Stomach (tissue), 9 donors: ENCODE data around the gene PDE3A. TPM values are rescaled to one million over a fixed set of nuclear protein-coding genes. Genes with fewer than 3 reads are reported as not detected.

ENCODE experiments used
- DNase-seq, 2 donors: peaks; one replicate each; pipeline versions ENCODE4 v3.0.0 to v3.0.0-alpha.2; 2013 to 2019
- H3K27ac ChIP-seq, 5 donors: fragments of 200-600 bp in 4 of 5; sonication (generic) in 4 of 5; one replicate each; pipeline ENCODE4 v1.5.1; 2013 to 2019; ENCODE audit warnings: mild to moderate bottlenecking in 1 of 5, moderate library complexity in 1 of 5
- H3K27me3 ChIP-seq, 3 donors: fragments of 200-600 bp; sonication (generic); one replicate each; pipeline ENCODE4 v1.5.1; 2017 to 2019; ENCODE audit warnings: mixed run types in 1 of 3
- H3K36me3 ChIP-seq, 4 donors: fragments of 200-600 bp; sonication (generic); 1 replicate in 3 of 4; 2 replicates in 1 of 4; pipeline ENCODE4 v1.5.1; 2016 to 2019
- H3K4me1 ChIP-seq, 4 donors: fragments of 200-600 bp; sonication (generic); one replicate each; pipeline ENCODE4 v1.5.1; 2016 to 2019
- H3K4me3 ChIP-seq, 4 donors: fragments of 200-600 bp; sonication (generic) in 3 of 4; one replicate each; pipeline ENCODE4 v1.5.1; 2016 to 2019; ENCODE audit warnings: mild to moderate bottlenecking in 1 of 4
- H3K9me3 ChIP-seq, 4 donors: fragments of 200-600 bp; sonication (generic); one replicate each; pipeline ENCODE4 v1.5.1; 2016 to 2019
- EP300 ChIP-seq: sonication (generic); formaldehyde crosslinking; IDR thresholded peaks from one replicate; pipeline ENCODE4 v1.6.1; 2017; ENCODE audit warnings: antibody characterized with exemption
- POLR2A ChIP-seq, 4 donors: fragments of 450-650 bp; IDR thresholded peaks; one replicate each; pipeline ENCODE4 v1.6.1; 2016; ENCODE audit warnings: antibody characterized with exemption in 4 of 4, control low read depth in 2 of 4, mild to moderate bottlenecking in 1 of 4, moderate library complexity in 1 of 4
- POLR2AphosphoS5 ChIP-seq, 3 donors: sonication (generic); formaldehyde crosslinking; IDR thresholded peaks; one replicate each; pipeline ENCODE4 v1.6.1; 2016; ENCODE audit warnings: antibody characterized with exemption in 3 of 3
- WGBS, 5 donors: extraction: QIAGEN DNeasy Blood & Tissue Kit in 3 of 5; methylation state at CpG; one replicate each; pipeline versions ENCODE4 v1.1.5 to v1.1.7; 2013 to 2018; 5-methylcytosine and 5-hydroxymethylcytosine counted together
- intact Hi-C: fragments of 100-400 bp; cut with DNase I; formaldehyde crosslinking; loops from one replicate; pipeline ENCODE4 v1.15.1; 2023; ENCODE audit warnings: low total_unique reads
- polyA plus RNA-seq, 3 donors: library from polyadenylated mRNA; stranded (reverse); fragments of 200-250 nt; gene quantifications; one replicate each; pipeline ENCODE4 v1.2.3, GENCODE V29; 2013
- total RNA-seq, 5 donors: library from RNA; depleted of rRNA; stranded (reverse); fragments of >200 nt; gene quantifications; one replicate each; pipeline versions ENCODE4 v1.1.0 to v1.2.3, GENCODE V29; 2014 to 2016
- TF ChIP-seq, protein P1 (sequence below), 7 experiments: fragments of 450-650 bp in 4 of 7; fragments of 200-600 bp in 3 of 7; sonication (generic) in 3 of 7; IDR thresholded peaks; one replicate each; pipeline ENCODE4 v1.5.1; 2016 to 2019; ENCODE audit warnings: antibody characterized with exemption in 7 of 7, control low read depth in 2 of 7, mild to moderate bottlenecking in 1 of 7
- donor health status: healthy with polysubstance abuse.
- donor health status: Bipolar disorder and iron deficiency.
- donor health status: healthy.

Gene PDE3A
- total and polyA plus RNA-seq, 8 donors, result 0.19 to 50.9 (median 12.0) TPM

GRCh38 chr12:20443792-20444191, 75.5 kb downstream of the PDE3A start:
- H3K4me1 ChIP-seq, result peaks cover 0 to 24% (median 0%) of the 10 kb centered on the region in 4 donors
- no peaks in the 10 kb centered on the region for H3K27me3 ChIP-seq
- intact Hi-C loops, result no loop called here
- H3K36me3 ChIP-seq, result no peaks in the 10 kb centered on the region
- TF ChIP-seq POLR2A (IDR thresholded peaks at IDR 0.05) (no peak), POLR2AphosphoS5 (IDR thresholded peaks at IDR 0.05) (no peak)
- no peak overlapping the region for H3K27ac ChIP-seq
- no peak for DNase-seq
- H3K4me3 ChIP-seq, result no peak overlapping the region
- WGBS, 5 donors, result 33 to 46% (median 38%) methylated on average over 2 of the region's 2 CpGs
- no peaks in the 10 kb centered on the region for H3K9me3 ChIP-seq

GRCh38 chr12:20444595-20445170, 76.3 kb downstream of the PDE3A start:
- H3K4me3 ChIP-seq, result no peak overlapping the region
- whole genome bisulfite sequencing, 5 donors, result 73 to 84% (median 81%) methylated on average over 6 of the region's 6 CpGs
- peaks cover 0 to 21% (median 0%) of the 10 kb centered on the region in 4 donors for H3K4me1 ChIP-seq
- DNase-seq, result no peak
- no peaks in the 10 kb centered on the region for H3K27me3 ChIP-seq
- no peak for TF ChIP-seq POLR2A (IDR thresholded peaks at IDR 0.05)
- TF ChIP-seq EP300, result no peak
- TF ChIP-seq POLR2AphosphoS5 (IDR thresholded peaks at IDR 0.05), result no peak
- TF ChIP-seq, protein P1, sequence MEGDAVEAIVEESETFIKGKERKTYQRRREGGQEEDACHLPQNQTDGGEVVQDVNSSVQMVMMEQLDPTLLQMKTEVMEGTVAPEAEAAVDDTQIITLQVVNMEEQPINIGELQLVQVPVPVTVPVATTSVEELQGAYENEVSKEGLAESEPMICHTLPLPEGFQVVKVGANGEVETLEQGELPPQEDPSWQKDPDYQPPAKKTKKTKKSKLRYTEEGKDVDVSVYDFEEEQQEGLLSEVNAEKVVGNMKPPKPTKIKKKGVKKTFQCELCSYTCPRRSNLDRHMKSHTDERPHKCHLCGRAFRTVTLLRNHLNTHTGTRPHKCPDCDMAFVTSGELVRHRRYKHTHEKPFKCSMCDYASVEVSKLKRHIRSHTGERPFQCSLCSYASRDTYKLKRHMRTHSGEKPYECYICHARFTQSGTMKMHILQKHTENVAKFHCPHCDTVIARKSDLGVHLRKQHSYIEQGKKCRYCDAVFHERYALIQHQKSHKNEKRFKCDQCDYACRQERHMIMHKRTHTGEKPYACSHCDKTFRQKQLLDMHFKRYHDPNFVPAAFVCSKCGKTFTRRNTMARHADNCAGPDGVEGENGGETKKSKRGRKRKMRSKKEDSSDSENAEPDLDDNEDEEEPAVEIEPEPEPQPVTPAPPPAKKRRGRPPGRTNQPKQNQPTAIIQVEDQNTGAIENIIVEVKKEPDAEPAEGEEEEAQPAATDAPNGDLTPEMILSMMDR (IDR thresholded peaks at IDR 0.05), result no peak
- intact Hi-C loops, result no loop called here
- peak overlapping the region in 1 of 5 donors; percentile 1 for H3K27ac ChIP-seq
- H3K36me3 ChIP-seq, result no peaks in the 10 kb centered on the region
- no peaks in the 10 kb centered on the region for H3K9me3 ChIP-seq

DNA sequence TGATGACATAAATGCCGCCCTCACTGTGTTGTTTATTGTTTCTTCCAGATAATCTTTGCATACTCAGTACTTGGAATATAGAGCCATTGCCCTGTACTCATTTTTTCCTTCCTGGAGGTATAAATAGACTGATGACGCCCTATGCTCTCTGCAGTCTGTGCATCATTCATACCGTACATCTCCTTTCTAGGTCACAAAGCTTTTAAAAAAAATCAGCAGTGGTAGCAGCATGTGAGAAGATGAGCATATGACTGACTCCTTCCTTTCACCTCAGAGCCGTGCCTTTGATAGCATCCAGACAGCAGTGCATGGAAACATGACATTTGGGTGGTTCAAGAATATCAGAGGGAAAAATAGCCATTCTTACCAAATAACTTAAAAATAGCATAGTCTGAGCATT, 77.3 kb downstream of the PDE3A start:
- H3K4me3 ChIP-seq, result no peak overlapping the region
- H3K27ac ChIP-seq, result peak overlapping the region in 1 of 5 donors; percentile 49
- no peaks in the 10 kb centered on the region for H3K27me3 ChIP-seq
- H3K9me3 ChIP-seq, result no peaks in the 10 kb centered on the region
- no peaks in the 10 kb centered on the region for H3K36me3 ChIP-seq
- H3K4me1 ChIP-seq, result peaks cover 0 to 26% (median 0%) of the 10 kb centered on the region in 4 donors
- intact Hi-C loops, result no loop called here
- 70 to 82% (median 76%) methylated on average over 4 of the region's 4 CpGs for WGBS, 5 donors
- no peak for DNase-seq
- TF ChIP-seq, protein P1 (IDR thresholded peaks at IDR 0.05), result no peak
- TF ChIP-seq POLR2A (IDR thresholded peaks at IDR 0.05), result no peak
- no peak for TF ChIP-seq EP300
- peak in 1 of 3 donors; percentile 11 for TF ChIP-seq POLR2AphosphoS5 (IDR thresholded peaks at IDR 0.05)

GRCh38 chr12:20446836-20447235, 78.5 kb downstream of the PDE3A start:
- WGBS, 5 donors, result 59 to 75% (median 70%) methylated on average over 3 of the region's 3 CpGs
- Histone ChIP-seq H3K27ac (no peak overlapping the region), H3K9me3 (no peaks in the 10 kb centered on the region), H3K4me1 (peaks cover 0 to 29% (median 0%) of the 10 kb centered on the region in 4 donors), H3K27me3 (no peaks in the 10 kb centered on the region), H3K4me3 (no peak overlapping the region), H3K36me3 (no peaks in the 10 kb centered on the region)
- no peak for TF ChIP-seq POLR2A (IDR thresholded peaks at IDR 0.05)
- TF ChIP-seq POLR2AphosphoS5 (IDR thresholded peaks at IDR 0.05), result no peak
- intact Hi-C loops, result no loop called here
- DNase-seq, result no peak

DNA sequence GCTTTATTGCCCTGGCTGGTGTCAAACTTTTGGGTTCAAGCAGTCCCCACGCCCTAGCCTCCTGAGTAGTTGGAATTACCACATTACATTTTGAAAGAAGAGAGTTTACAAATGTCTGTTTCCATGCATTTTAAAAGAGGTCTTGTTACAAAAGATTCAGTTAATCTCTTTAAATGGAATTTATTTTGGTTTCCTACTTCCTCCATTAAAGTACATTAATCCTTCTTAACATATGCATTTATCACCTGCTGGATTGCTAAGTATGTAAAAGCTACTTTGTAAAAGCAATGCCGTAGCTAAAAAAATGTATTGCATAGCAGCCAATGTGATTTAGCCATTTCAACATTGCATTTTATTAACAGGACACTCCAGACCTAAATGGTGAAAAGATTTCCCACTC, 80.4 kb downstream of the PDE3A start:
- TF ChIP-seq EP300, result no peak
- TF ChIP-seq POLR2AphosphoS5 (IDR thresholded peaks at IDR 0.05), result no peak
- TF ChIP-seq POLR2A (IDR thresholded peaks at IDR 0.05), result no peak
- TF ChIP-seq, protein P1 (IDR thresholded peaks at IDR 0.05), result no peak
- Histone ChIP-seq H3K4me3 (no peak overlapping the region), H3K27me3 (no peaks in the 10 kb centered on the region), H3K36me3 (no peaks in the 10 kb centered on the region), H3K4me1 (peaks cover 0 to 28% (median 0%) of the 10 kb centered on the region in 4 donors), H3K27ac (no peak overlapping the region), H3K9me3 (no peaks in the 10 kb centered on the region)
- no peak for DNase-seq
- intact Hi-C loops, result no loop called here
- WGBS, 5 donors, result 65 to 79% (median 69%) methylated on average over 2 of the region's 2 CpGs
